H9 (cell line): ENCODE results near the gene DOK6. TPM values are rescaled to one million over a fixed set of nuclear protein-coding genes. Genes with fewer than 3 reads are reported as not detected.

Experiments used
- DNase-seq: peaks from one replicate; pipeline ENCODE4 v3.0.0-alpha.2; 2017
- H2AFZ ChIP-seq: one replicate; pipeline ENCODE4 v1.6.1; 2013; ENCODE audit warnings: mild to moderate bottlenecking, low read length, control low read depth, moderate library complexity
- H2AK5ac ChIP-seq: 2 replicates; pipeline ENCODE4 v1.6.1; 2013; ENCODE audit warnings: low read length, control low read depth, mixed read lengths; ENCODE audit not compliant: insufficient read length
- H2BK120ac ChIP-seq: one replicate; pipeline ENCODE4 v1.6.1; 2013; ENCODE audit warnings: low read depth, mild to moderate bottlenecking, low read length, control low read depth, inconsistent platforms; ENCODE audit not compliant: poor library complexity, severe bottlenecking
- H2BK12ac ChIP-seq: 2 replicates; pipeline ENCODE4 v1.6.1; 2013; ENCODE audit warnings: low read length, control low read depth, mixed read lengths, low read depth; ENCODE audit not compliant: insufficient read length
- H2BK15ac ChIP-seq: 2 replicates; pipeline ENCODE4 v1.6.1; 2013; ENCODE audit warnings: low read depth, low read length, control low read depth
- H2BK20ac ChIP-seq: one replicate; pipeline ENCODE4 v1.6.1; 2013; ENCODE audit warnings: low read depth, mild to moderate bottlenecking, low read length, control low read depth, inconsistent platforms; ENCODE audit not compliant: poor library complexity, severe bottlenecking
- H2BK5ac ChIP-seq: 2 replicates; pipeline ENCODE4 v1.6.1; 2013; ENCODE audit warnings: low read length, control low read depth, mixed read lengths; ENCODE audit not compliant: insufficient read length
- H3K14ac ChIP-seq: 2 replicates; pipeline ENCODE4 v1.6.1; 2013; ENCODE audit warnings: low read length, control low read depth; ENCODE audit not compliant: insufficient read depth
- H3K18ac ChIP-seq: 2 replicates; pipeline ENCODE4 v1.6.1; 2013; ENCODE audit warnings: low read depth, mild to moderate bottlenecking, mixed read lengths, low read length, control low read depth; ENCODE audit not compliant: insufficient read length
- H3K23ac ChIP-seq: 2 replicates; pipeline ENCODE4 v1.6.1; 2013; ENCODE audit warnings: low read length, control low read depth, mixed read lengths, low read depth; ENCODE audit not compliant: insufficient read length
- H3K23me2 ChIP-seq: 2 replicates; pipeline ENCODE4 v1.6.1; 2013; ENCODE audit warnings: low read depth, mild to moderate bottlenecking, mixed read lengths, low read length, control low read depth; ENCODE audit not compliant: insufficient read length, poor library complexity, severe bottlenecking
- H3K27ac ChIP-seq: 2 replicates; pipeline ENCODE4 v1.5.1; 2013; ENCODE audit warnings: low read length, control low read depth, mixed read lengths, low read depth; ENCODE audit not compliant: insufficient read length
- H3K27me3 ChIP-seq: 2 replicates; pipeline ENCODE4 v1.6.1; 2013; ENCODE audit warnings: low read length, control low read depth, inconsistent platforms; ENCODE audit not compliant: insufficient read depth
- H3K4ac ChIP-seq: 2 replicates; pipeline ENCODE4 v1.6.1; 2013; ENCODE audit warnings: low read depth, mild to moderate bottlenecking, control low read depth, inconsistent platforms, low read length, moderate library complexity
- H3K4me1 ChIP-seq: 2 replicates; pipeline ENCODE4 v1.6.1; 2013; ENCODE audit warnings: low read length, control low read depth, inconsistent platforms; ENCODE audit not compliant: insufficient read depth
- H3K4me2 ChIP-seq: 2 replicates; pipeline ENCODE4 v1.6.1; 2013; ENCODE audit warnings: low read length, control low read depth, mixed read lengths; ENCODE audit not compliant: insufficient read length, insufficient read depth
- H3K56ac ChIP-seq: 2 replicates; pipeline ENCODE4 v1.6.1; 2013; ENCODE audit warnings: low read depth, mild to moderate bottlenecking, mixed read lengths, low read length, control low read depth; ENCODE audit not compliant: insufficient read length
- H3K79me1 ChIP-seq: 2 replicates; pipeline ENCODE4 v1.6.1; 2013; ENCODE audit warnings: low read depth, mild to moderate bottlenecking, moderate library complexity, low read length, control low read depth, inconsistent platforms; ENCODE audit not compliant: insufficient read depth, poor library complexity, severe bottlenecking
- H3K79me2 ChIP-seq: 2 replicates; pipeline ENCODE4 v1.6.1; 2013; ENCODE audit warnings: low read length, control low read depth, inconsistent platforms; ENCODE audit not compliant: insufficient read depth
- H3K9ac ChIP-seq: 2 replicates; pipeline ENCODE4 v1.6.1; 2013; ENCODE audit warnings: low read length, control low read depth, mixed read lengths; ENCODE audit not compliant: insufficient read length; ENCODE audit errors: extremely low read depth
- H3K9me3 ChIP-seq: one replicate; pipeline ENCODE4 v1.6.1; 2013; ENCODE audit warnings: low read depth, low read length, inconsistent platforms; ENCODE audit not compliant: control insufficient read depth
- H3T11ph ChIP-seq: one replicate; pipeline ENCODE4 v1.6.1; 2013; ENCODE audit warnings: mild to moderate bottlenecking, low read length, control low read depth, inconsistent platforms
- H4K20me1 ChIP-seq: one replicate; pipeline ENCODE4 v1.6.1; 2013; ENCODE audit not compliant: control insufficient read depth, insufficient read length, insufficient read depth
- H4K5ac ChIP-seq: 2 replicates; pipeline ENCODE4 v1.6.1; 2013; ENCODE audit warnings: low read depth, mild to moderate bottlenecking, mixed read lengths, low read length, control low read depth; ENCODE audit not compliant: insufficient read length
- H4K8ac ChIP-seq: replicated peaks from 2 replicates; pipeline ENCODE4 v1.6.1; 2013; ENCODE audit warnings: low read length, control low read depth, mixed read lengths, low read depth; ENCODE audit not compliant: insufficient read length
- H4K91ac ChIP-seq: 2 replicates; pipeline ENCODE4 v1.6.1; 2013; ENCODE audit warnings: low read depth, mild to moderate bottlenecking, moderate library complexity, mixed read lengths, low read length, control low read depth; ENCODE audit not compliant: insufficient read length
- H3K27ac Mint-ChIP-seq, 3 experiments: 2 replicates in 2 of 3; 3 replicates in 1 of 3; pipeline ENCODE4 v1.8.0; 2020 to 2021; ENCODE audit warnings: mixed read lengths in 3 of 3, mild to moderate bottlenecking in 1 of 3, moderate library complexity in 1 of 3
- H3K27me3 Mint-ChIP-seq: 2 replicates; pipeline ENCODE4 v1.8.0; 2021; ENCODE audit warnings: low read depth, mild to moderate bottlenecking, moderate library complexity, mixed read lengths
- H3K36me3 Mint-ChIP-seq, 3 experiments: 2 replicates in 2 of 3; 3 replicates in 1 of 3; pipeline ENCODE4 v1.8.0; 2020 to 2021; ENCODE audit warnings: low read depth in 3 of 3, mixed read lengths in 3 of 3; ENCODE audit not compliant: insufficient read depth in 1 of 3
- H3K4me1 Mint-ChIP-seq, 2 experiments: 2 replicates each; pipeline ENCODE4 v1.8.0; 2020; ENCODE audit warnings: mixed read lengths in 2 of 2
- H3K4me3 Mint-ChIP-seq, 2 experiments: 2 replicates in 1 of 2; 3 replicates in 1 of 2; pipeline ENCODE4 v1.8.0; 2020 to 2021; ENCODE audit warnings: mild to moderate bottlenecking in 2 of 2, mixed read lengths in 2 of 2, moderate library complexity in 1 of 2
- H3K9me3 Mint-ChIP-seq, 2 experiments: 2 replicates in 1 of 2; 3 replicates in 1 of 2; pipeline ENCODE4 v1.8.0; 2020; ENCODE audit warnings: mild to moderate bottlenecking in 2 of 2, mixed read lengths in 2 of 2, moderate library complexity in 1 of 2
- WGBS: extraction: QIAGEN DNeasy Blood & Tissue Kit; methylation state at CpG from one replicate; pipeline ENCODE4 v1.1.7; 2013; ENCODE audit warnings: missing lambda C conversion rate, low lambda C conversion rate, mixed read lengths; ENCODE audit not compliant: insufficient read length; ENCODE audit errors: extremely low coverage; 5-methylcytosine and 5-hydroxymethylcytosine counted together
- total RNA-seq: library from RNA; stranded (reverse); gene quantifications from 2 replicates; pipeline ENCODE4 v1.2.1, GENCODE V29; 2021
- TF ChIP-seq, protein P1 (sequence below): fragments of 200-600 bp; sonication (generic); conservative IDR thresholded peaks from 3 replicates; pipeline ENCODE4 v1.8.0; 2021; ENCODE audit warnings: antibody characterized with exemption, mild to moderate bottlenecking

Gene DOK6
- total RNA-seq, 1 experiment from 2014 or later = 0.20 TPM

DNA sequence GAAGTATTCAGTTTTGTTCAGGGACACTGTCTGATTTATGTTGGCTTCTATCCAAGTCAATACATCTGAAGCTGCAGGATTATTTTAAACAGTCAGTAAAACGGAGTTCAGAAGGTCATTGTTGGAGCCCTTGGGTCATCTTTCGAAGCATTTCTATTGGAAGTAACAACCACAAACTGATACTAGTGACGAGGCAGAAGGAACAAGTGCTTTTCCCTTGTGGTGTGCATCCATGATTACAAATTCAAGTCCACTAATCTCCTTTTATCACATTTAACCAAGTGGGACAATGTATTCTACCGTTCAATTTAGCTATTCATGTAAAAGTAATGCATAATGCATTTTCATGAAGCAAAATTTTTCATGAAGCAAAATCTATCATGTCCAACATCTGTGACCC lies 470.0 kb downstream of the DOK6 start:
- H2BK15ac ChIP-seq = no peak overlapping the region
- H3K27ac ChIP-seq = no peak overlapping the region
- H2AFZ ChIP-seq = no peak overlapping the region
- Mint-ChIP-seq H3K4me3 (no peak overlapping the region), H3K27ac (no peak overlapping the region), H3K4me1 (peaks cover 5 to 12% of the 10 kb centered on the region in 2 experiments; a peak in 2 of 4 replicates), H3K27me3 (no peaks in the 10 kb centered on the region), H3K9me3 (no peaks in the 10 kb centered on the region; a peak in 1 of 5 replicates), H3K36me3 (no peaks in the 10 kb centered on the region)
- no peaks in the 10 kb centered on the region for H3K79me2 ChIP-seq
- no peak overlapping the region for H3K18ac ChIP-seq
- no peak overlapping the region for H3K56ac ChIP-seq
- no peaks in the 10 kb centered on the region for H4K20me1 ChIP-seq
- DNase-seq = no peak
- H3K9ac ChIP-seq = no peak overlapping the region
- no peak overlapping the region for H4K8ac ChIP-seq
- no peak overlapping the region for H3K4me2 ChIP-seq
- H3K14ac ChIP-seq = no peak overlapping the region
- H4K5ac ChIP-seq = no peak overlapping the region
- no peak overlapping the region for H3K23ac ChIP-seq
- no peak overlapping the region for H2BK5ac ChIP-seq
- no peaks in the 10 kb centered on the region for H3K23me2 ChIP-seq
- H2AK5ac ChIP-seq = no peak overlapping the region
- H2BK12ac ChIP-seq = no peak overlapping the region
- no peaks in the 10 kb centered on the region for H3K27me3 ChIP-seq
- no peaks in the 10 kb centered on the region for H3K4me1 ChIP-seq
- H3K9me3 ChIP-seq = no peaks in the 10 kb centered on the region
- no CpG with 5 or more reads among the region's 4 CpGs for WGBS
- no peak overlapping the region for H2BK120ac ChIP-seq
- H3T11ph ChIP-seq = no peak overlapping the region
- H3K4ac ChIP-seq = no peak overlapping the region
- TF ChIP-seq, protein P1, sequence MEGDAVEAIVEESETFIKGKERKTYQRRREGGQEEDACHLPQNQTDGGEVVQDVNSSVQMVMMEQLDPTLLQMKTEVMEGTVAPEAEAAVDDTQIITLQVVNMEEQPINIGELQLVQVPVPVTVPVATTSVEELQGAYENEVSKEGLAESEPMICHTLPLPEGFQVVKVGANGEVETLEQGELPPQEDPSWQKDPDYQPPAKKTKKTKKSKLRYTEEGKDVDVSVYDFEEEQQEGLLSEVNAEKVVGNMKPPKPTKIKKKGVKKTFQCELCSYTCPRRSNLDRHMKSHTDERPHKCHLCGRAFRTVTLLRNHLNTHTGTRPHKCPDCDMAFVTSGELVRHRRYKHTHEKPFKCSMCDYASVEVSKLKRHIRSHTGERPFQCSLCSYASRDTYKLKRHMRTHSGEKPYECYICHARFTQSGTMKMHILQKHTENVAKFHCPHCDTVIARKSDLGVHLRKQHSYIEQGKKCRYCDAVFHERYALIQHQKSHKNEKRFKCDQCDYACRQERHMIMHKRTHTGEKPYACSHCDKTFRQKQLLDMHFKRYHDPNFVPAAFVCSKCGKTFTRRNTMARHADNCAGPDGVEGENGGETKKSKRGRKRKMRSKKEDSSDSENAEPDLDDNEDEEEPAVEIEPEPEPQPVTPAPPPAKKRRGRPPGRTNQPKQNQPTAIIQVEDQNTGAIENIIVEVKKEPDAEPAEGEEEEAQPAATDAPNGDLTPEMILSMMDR = no peak
- no peak overlapping the region for H4K91ac ChIP-seq
- no peaks in the 10 kb centered on the region for H3K79me1 ChIP-seq
- no peak overlapping the region for H2BK20ac ChIP-seq
